CD4-positive, alpha-beta T cell treated with Interleukin-17A for 1 hour (primary cell): ENCODE data around the gene FAM174C.
"Not testable (repeated sequence)": the region's sequence is repeated elsewhere in the genome, so short reads cannot be mapped to it uniquely, and the experiment has no call there.

Experiments used
- DNase-seq: peaks from one replicate; pipeline ENCODE4 v3.0.0-alpha.2; 2020

Gene FAM174C

DNA sequence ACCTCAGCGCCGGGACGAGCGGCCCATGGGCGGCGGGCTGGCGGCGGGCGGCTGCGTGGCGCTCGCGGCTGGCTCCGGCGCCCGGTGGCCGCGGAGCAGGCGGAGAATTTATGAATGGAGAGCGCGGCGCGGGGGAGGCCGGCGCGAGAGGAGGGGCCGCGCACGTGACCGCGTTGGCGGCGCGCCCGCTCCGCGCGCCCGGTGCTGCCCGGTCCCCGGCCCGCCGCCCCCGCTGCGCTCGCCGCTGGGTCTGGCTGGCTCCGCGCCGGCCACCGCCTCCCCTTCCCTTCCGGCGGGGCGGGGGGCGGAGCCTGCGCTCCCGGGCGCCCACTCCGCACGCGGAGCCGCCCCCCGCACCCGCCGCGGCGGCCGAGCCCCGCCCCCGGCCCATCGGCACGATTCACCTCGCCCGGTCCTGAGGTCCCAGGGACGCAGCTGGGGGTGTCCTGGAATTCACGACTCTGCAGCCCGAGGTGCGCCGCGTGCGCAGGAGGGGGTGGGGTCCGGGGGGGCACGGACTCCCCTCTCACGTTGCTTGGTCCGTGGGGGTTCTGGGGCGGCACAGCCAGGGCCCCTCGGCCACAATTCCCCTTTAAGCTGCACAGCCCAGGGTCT, 37.5 kb upstream of the FAM174C start, which contains the start of gene CBARP:
Gene CBARP (minus strand): TSS at position 252 of the 615 bp plus-strand sequence. CDS start 1,905 bp downstream, outside the sequence.
- DNase-seq: peak; percentile 33

DNA sequence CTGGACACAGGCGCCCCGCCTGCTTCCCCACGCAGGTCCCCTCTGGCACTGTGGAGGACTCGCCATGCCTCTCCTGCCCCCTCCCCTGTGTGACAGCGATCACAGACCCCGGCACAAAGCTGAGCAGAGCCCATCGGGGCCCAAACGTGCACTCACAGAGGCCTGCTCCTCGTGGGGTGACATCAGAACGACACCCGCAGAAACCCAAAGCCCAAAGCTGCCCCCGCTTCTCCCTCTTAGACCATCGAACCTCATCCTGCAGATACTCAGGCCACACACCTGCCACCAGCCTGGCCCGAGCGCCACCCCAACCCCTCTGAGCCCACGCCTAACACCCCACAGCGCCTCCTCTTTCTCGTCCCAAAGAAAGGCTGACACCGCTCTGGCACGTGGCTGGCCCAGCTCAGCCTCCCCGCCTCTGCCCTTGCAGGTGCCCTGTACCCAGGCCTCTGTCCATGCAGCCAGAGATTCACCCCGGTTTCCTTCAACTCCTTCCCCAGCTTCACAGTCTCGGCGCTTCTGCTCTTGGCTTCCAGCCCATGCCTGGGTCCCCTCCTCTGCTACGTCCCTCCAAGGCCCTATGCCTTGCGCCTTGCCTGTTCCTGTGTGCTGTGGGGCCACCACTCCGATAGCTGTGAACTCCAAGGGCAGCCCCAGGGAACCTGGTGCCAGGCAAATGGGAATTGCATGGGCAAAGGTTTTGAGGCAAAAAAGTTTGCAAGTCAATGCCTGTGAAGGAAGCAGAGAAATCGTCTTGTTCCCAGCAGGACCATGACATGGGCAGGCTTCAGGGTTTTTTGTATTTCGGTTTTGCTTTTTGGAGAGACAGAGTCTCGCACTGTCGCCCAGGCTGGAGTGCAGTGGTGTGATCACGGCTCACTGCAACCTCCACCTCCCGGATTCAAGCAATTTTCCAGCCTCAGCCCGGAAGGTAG, 36.7 kb upstream of the FAM174C start:
- DNase-seq: peak; percentile 14

GRCh38 chr19:1239420-1239795, 35.9 kb upstream of the FAM174C start:
- no peak for DNase-seq

DNA sequence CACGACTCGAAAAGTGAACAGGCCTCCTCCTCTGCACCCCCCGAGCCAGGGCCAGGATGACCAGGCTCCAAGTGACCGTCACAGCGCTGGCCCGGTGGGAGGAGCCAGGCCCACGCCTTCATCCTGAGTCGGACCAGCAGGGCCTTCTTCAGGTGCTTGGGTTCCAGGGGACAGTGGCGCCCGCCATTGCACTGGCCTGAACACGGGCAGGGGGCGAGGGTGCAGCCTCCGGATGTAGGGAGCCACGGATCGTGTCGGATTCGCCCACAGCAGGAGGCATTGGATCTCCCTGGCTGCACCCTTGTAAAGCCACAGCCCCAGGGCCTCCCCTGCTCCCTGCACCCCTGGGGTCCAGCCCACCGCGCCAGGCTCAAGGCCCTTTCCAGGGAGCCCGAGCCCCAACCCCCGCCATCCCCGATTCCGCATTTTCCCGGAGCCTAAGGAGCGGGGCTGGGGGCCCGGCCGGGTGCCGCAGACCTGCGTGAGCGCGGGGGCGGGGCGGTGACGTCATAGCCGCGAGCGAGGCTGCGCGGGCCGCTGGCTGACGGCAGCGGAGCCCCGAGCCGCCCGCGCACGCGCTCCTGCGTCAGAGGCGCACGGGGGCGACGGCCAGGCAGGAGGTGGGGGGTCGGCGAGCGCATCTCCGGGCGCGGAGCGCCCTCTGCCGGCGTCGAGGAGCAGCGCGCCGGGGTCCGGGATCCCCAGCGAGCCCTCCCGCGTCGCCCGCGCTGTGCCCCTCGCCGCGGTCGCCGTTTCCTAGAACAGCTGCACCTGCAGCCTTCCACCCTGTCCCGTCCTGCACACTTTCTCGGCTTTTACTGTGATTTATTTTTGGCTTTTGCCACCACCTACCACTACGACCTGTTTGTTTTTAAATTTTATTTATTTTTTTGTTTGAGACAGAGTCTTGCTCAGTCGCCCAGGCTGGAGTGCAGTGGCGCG, 35.3 kb upstream of the FAM174C start:
- peak; percentile 90 for DNase-seq

GRCh38 chr19:1240925-1241324, 34.4 kb upstream of the FAM174C start:
- DNase-seq: no peak

DNA sequence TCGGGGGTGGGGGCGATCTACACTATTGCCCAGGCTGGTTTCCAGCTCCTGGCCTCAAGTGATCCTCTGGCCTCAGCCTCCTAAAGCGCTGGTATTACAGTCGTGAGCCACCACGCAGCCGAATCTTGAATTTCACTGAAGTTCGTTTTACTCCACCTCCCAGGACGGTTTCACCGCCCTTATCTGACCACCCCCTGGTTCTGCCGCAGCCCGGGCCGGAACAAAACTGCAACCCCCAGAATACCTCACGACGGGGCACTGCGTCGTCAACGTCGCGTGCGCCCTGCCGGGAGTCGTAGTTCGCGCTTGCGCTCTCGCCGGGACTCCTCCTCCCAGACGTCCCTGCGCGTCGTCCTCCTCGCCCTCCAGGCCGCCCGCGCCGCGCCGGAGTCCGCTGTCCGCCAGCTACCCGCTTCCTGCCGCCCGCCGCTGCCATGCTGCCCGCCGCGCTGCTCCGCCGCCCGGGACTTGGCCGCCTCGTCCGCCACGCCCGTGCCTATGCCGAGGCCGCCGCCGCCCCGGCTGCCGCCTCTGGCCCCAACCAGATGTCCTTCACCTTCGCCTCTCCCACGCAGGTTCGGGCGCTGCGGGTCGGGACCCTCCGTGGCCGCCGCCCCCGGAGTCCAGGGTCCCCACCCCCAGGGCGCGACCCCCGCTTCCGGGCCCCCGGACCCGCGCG, 33.8 kb upstream of the FAM174C start, which contains the start of gene ATP5F1D:
Gene ATP5F1D (plus strand): TSS at position 335 of the 679 bp plus-strand sequence. CDS start 100 bp downstream, at position 435.
- DNase-seq: peak; percentile 93

DNA sequence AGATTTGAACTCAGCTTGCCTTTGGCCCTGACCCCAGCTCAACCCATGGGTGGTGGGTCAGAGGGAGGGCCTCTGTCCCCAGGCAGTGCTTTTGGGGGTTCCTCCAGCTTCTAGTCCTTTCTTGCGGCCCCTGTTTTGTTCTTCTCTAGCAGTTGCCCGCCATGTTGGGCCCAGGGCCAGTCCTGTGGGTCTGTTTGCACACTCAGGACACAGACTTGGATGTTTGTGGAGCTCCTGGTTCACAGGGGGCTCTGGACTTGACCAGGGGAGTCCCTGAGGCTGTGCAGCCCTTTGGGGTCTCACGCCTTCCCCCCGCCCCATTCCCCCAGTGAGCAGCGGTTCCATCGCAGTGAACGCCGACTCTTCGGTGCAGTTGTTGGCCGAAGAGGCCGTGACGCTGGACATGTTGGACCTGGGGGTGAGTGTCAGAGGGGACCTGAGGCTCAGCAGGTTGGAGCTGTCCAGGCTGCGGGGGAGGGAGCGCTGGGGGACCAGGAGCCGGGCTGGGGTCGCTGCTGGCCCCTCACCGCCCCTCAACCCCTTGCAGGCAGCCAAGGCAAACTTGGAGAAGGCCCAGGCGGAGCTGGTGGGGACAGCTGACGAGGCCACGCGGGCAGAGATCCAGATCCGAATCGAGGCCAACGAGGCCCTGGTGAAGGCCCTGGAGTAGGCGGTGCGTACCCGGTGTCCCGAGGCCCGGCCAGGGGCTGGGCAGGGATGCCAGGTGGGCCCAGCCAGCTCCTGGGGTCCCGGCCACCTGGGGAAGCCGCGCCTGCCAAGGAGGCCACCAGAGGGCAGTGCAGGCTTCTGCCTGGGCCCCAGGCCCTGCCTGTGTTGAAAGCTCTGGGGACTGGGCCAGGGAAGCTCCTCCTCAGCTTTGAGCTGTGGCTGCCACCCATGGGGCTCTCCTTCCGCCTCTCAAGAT, 31.3 kb upstream of the FAM174C start:
- peak; percentile 88 for DNase-seq

- no peak for DNase-seq
Observed at GRCh38 chr19:1244693-1245451, 30.5 kb upstream of the FAM174C start.

GRCh38 chr19:1245494-1246264, 29.7 kb upstream of the FAM174C start:
- DNase-seq: no peak

GRCh38 chr19:1246265-1247087, 28.9 kb upstream of the FAM174C start:
- DNase-seq: not testable (repeated sequence)

DNA sequence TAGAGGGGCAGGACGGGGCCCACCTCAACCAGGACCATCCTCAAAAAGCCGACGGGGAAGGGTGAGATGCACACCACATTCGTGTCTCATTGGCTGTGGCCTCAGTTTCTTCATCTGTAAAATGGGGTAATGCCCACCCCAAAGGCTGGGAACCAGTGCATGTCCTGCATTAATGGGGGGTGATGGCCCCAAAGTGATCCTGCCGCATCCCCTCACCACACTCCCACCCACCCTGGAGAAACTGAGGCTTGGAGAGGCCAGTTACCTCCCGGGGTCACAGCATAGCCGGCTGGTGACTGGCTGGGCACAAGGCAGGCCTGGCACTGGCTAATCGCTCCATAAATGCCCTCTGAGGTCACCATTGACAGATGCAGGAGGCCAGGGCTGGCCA, 27.6 kb upstream of the FAM174C start:
- no peak for DNase-seq

GRCh38 chr19:1248139-1248785, 27.1 kb upstream of the FAM174C start, which contains the start of gene MIDN:
Gene MIDN (plus strand): TSS chr19:1248583. CDS start chr19:1250297, 1,714 bp downstream.
- DNase-seq: peak; percentile 81

GRCh38 chr19:1248786-1249297, 26.5 kb upstream of the FAM174C start:
- no peak for DNase-seq

DNA sequence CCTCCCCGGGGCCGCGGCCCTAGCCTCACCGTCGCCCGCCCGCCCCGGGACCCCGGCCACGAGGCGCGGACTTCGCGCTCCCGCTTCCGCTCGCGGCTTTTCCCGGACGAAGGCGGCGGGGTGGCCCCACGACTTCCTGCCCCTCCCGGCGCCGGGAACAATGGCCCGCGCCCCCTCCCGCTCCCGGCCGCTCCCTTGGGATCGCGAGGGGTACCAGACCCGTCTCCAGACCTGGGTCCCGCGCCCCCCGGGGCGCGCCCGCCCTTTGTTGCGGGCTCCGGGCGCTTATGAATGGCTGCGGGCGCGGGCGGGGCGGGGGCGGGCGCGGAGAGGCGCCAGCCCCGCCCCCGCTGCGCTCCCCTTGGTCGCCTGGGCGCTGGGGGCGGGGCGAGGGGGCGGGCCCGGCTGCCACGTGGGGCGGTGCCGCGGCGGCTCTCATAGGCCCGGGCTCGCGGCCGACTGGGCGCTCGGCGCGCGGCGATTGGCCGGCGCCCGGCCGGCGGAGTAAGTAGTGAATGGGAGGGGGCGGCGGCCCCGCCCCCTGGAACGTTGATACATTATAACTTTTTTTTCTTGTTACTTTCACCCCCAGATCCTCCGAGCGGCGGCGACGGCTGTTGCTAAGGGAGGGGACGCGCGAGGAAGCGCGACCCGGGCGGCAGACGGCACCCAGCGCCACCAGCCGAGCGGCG, 25.9 kb upstream of the FAM174C start:
- DNase-seq: peak; percentile 94

- DNase-seq: no peak
Observed at GRCh38 chr19:1249990-1250436, 25.3 kb upstream of the FAM174C start.

DNA sequence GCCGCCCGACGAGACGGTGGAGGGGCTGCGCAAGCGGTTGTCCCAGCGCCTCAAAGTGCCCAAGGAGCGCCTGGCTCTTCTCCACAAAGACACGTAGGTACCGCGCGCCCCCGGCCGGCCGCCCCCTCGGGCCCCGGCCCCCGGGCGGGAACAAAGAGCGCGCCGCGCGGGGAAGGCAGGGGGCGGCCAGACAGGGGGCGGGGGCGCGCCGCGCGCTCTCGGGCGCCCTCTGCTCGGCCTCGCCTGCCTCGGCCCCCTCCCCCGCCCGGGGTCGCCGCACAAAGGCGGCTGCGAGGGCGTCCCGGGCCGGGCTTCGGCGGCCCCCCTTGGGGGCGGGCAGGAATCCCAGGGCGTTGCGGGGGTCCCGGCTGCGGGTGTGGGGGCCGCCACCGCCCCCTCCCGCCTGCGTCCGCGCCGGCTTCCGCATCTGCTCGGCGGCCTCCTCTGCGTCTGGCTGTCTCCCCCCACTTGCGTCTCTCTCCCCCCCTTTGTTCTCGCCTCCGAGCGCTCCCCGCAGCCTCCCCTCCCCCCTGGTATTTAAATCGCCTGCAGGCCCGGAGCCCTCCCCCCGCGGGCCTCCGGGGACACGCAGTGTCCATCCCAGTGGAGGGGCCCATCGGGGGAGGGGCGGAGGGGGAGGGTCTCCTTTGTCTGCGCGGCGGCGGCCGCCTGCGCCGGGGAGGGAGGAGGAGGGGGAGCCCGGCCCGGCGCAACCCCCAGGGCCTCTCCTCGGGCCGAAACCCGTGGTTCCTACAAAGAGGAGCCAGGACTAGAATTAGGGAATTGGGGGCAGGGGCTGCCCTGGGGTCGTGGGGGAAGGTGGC, 24.7 kb upstream of the FAM174C start:
- peak; percentile 71 for DNase-seq
